AG10803 (cell line): ENCODE data around the gene TTPAL.

Experiments used
- DNase-seq: peaks from one replicate; pipeline ENCODE4 v3.0.0; 2010; ENCODE audit warnings: low read depth
- H3K4me3 ChIP-seq: 2 replicates; pipeline ENCODE4 v1.5.1; 2011; ENCODE audit warnings: mild to moderate bottlenecking, low read length, control low read depth
- CTCF ChIP-seq: conservative IDR thresholded peaks from 2 replicates; pipeline ENCODE4 v1.5.1; 2011; ENCODE audit warnings: mild to moderate bottlenecking, low read length, control low read depth, inconsistent platforms

TTPAL gene

GRCh38 chr20:44532259-44532980, 56.7 kb downstream of the TTPAL start:
- DNase-seq: no peak
- TF ChIP-seq CTCF: no peak
- peak overlapping the region; percentile 79 for H3K4me3 ChIP-seq

GRCh38 chr20:44532981-44533331, 57.3 kb downstream of the TTPAL start:
- peak overlapping the region; percentile 79 for H3K4me3 ChIP-seq
- DNase-seq: peak; percentile 63
- TF ChIP-seq CTCF: no peak

- no peak for DNase-seq
- no peak for TF ChIP-seq CTCF
- no peak overlapping the region for H3K4me3 ChIP-seq
These were observed 58.3 kb downstream of the TTPAL start for GRCh38 chr20:44533928-44534327.

GRCh38 chr20:44536175-44536574, 60.5 kb downstream of the TTPAL start:
- no peak overlapping the region for H3K4me3 ChIP-seq
- TF ChIP-seq CTCF: no peak
- no peak for DNase-seq

GRCh38 chr20:44537993-44538392, 62.3 kb downstream of the TTPAL start:
- TF ChIP-seq CTCF: peak; percentile 38
- no peak overlapping the region for H3K4me3 ChIP-seq
- DNase-seq: no peak

GRCh38 chr20:44540834-44541233, 65.2 kb downstream of the TTPAL start:
- peak; percentile 50 for DNase-seq
- no peak for TF ChIP-seq CTCF
- H3K4me3 ChIP-seq: no peak overlapping the region

- DNase-seq: no peak
- no peak overlapping the region for H3K4me3 ChIP-seq
- no peak for TF ChIP-seq CTCF
These were observed 66.3 kb downstream of the TTPAL start for GRCh38 chr20:44541992-44542391.
